ENCODE data around the gene ANKRD11.
"Not testable (repeated sequence)": the region's sequence is repeated elsewhere in the genome, so short reads cannot be mapped to it uniquely, and the experiment has no call there.

The ANKRD11 gene

DNA sequence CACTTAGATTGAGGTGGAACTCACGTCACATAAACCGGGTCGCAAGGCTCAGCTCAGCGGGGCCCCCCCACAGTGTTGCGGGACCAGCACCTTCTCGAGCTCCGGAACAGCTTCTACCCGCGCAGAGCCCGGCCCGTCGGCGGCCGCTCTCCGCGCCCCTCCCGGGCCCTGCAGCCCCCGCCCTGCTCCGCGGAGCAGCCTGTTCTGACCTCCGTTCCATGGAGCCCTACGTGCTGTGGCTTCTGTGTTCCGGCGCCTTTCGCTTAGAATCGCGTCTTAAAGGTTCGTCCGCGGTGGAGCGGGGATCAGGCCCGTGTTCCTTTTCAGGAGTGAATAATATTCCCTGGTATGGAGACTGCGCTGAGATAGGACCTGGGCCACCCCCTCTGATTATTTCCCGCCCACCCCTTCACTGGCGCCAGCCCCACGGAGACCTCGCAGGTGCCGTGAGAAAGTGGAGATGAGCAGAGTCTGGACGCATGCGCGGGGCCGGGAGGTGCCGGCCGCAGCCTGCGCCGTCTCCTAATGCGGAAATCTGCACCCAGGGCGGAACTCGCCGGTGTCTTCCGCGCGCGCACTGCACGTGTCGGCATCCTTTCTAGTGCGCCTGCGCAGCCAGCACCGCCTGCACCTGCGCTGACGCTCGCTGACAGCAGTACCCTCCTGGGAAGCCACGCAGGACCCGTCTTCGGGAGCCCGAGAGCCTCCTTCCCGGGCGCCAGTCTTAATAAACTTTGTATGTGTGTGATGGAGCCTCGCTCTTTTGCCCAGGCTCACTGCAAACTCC, 242.0 kb downstream of the ANKRD11 start:
- DNase-seq (ENCODE audit: low read depth in 4 of 4, low spot score in 1 of 4): no peak

DNA sequence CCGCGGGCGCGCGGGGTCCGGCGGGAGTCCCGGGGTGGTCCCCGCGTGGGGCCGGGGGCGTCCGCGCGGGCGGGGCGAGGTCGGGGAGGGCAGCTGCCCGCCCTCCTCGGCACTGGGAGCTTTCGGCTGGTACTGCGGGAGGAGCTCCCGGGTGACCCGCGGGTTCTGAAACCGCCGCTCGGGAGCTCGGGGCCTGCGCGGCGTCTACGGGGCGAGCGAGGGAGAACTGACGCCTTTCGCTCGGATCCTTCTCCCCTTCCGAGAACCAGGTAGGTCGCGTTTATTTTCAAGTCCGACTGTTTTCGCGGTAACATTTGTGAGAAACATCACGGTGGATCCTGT, 242.7 kb downstream of the ANKRD11 start:
- DNase-seq (ENCODE audit: low read depth in 4 of 4, low spot score in 1 of 4): not testable (repeated sequence)

DNA sequence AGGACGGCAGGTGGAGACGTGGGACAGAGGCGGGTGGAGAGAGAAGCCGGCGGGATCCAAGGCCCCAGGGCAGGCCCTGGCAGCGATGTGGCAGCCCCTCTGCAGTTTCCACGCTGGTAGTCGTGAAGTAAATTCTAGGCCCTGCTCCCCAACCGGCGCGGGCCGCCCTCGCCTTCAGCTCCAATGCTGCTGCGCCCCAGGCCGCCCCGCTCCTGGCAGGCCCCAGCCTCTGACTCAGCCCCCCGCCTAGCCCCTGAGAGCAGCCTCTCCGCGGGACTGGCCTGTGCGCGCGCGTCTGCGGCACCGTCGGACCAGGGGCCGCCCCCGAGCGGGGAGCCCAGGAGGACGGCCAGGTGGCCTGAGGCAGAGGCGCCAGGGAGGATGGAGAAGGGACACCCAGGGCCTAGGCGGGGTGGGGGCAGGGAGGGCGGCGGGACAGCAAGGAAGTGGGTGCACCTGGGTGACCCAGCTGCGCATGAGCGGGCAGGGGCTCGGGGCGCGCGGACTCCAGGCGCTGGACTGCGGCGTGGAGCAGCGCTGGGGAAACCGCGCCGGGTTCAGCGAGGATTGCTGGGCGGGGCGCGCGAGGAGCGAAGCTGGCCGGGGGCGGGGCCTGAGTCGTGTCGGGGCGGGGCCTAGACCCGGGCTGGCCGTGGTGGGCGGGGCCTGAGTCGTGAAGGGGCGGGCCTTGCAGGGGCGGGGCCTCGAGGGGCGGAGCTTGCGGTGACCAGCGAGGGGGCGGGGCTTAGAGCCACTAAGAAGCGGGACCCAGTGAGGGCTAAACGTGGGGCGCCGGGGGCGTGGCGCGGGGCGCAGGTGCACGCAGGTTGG, 243.2 kb downstream of the ANKRD11 start:
- peak; percentile 93 to 100 (median 97) for DNase-seq (ENCODE audit: low read depth in 4 of 4, low spot score in 1 of 4)

DNA sequence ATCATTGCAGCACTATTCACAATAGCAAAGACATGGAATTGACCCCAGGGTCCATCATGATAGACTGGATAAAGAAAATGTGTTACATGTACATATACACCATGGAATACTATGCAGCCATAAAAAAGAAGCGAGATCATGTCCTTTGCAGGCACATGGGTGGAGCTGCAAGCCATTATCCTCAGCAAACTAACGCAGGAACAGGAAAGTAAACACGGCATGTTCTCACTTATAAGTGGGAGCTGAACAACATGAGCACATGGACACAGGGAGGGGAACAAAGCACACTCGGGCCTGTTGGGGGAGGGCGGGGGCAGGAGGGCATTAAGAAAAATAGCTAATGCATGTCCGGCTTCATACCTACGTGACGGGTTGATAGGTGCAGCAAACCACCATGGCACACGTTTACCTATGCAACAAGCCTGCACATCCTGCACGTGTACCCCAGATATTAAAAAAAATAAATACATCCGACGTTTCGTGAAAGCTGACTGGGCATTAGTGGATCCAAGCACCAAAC, 243.9 kb downstream of the ANKRD11 start:
- no peak for DNase-seq (ENCODE audit: low read depth in 4 of 4, low spot score in 1 of 4)

DNA sequence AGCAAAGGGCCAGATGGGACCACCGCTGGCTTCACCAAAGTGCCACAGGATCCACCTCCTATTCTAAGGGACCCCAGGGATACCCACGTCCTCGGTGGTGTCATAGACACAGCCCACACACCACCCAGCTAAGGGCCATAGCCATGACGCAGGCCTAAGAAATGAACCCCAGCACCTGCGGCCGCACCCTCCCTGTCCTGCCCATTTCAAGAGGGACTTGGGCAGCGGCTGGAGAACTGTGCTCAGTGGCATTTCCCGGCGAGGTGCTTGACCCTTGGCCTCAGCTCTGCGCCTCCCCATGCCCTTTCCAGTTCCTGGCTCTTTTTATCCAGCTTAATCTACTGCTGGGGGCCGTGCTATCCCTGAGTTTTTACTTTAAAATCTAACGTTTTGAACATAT, 245.6 kb downstream of the ANKRD11 start:
- DNase-seq (ENCODE audit: low read depth in 4 of 4, low spot score in 1 of 4): no peak

DNA sequence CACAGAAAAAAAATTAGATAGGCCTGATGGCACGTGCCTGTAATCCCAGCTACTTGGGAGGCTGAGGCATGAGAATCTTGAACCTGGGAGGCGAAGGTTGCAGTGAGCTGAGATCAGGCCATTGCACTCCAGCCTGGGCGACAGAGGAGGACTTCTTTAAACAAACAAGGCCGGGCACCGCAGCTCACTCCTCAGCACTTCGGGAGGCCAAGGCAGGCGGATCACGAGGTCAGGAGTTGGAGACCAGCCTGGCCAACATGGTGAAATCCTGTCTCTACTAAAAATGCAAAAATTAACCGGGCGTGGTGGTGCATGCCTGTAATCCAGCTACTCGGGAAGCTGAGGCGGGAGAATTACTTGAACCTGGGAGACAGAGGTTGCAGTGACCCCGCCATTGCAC, 246.1 kb downstream of the ANKRD11 start:
- not testable (repeated sequence) for DNase-seq (ENCODE audit: low read depth in 4 of 4, low spot score in 1 of 4)

DNA sequence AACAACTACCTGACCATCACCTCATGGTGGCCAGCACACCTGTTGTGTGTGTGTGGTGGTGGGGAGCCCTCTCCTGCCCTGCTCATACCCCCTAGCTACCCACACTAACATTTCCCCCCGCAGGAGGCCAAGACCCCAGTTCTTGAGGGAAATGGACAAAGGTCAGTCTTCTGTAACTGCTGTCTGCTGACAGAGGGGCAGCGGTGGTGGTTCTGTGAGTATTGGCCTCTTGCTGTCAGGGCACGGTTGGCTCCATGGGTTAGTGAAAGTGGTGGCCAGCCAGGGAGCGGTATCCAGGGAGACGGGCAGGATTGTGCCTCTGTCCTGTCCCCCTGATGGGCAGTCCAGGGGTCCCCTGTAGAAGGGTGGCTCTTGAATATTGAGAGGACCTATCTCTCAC, 246.7 kb downstream of the ANKRD11 start:
- DNase-seq (ENCODE audit: low read depth in 4 of 4, low spot score in 1 of 4): no peak

DNA sequence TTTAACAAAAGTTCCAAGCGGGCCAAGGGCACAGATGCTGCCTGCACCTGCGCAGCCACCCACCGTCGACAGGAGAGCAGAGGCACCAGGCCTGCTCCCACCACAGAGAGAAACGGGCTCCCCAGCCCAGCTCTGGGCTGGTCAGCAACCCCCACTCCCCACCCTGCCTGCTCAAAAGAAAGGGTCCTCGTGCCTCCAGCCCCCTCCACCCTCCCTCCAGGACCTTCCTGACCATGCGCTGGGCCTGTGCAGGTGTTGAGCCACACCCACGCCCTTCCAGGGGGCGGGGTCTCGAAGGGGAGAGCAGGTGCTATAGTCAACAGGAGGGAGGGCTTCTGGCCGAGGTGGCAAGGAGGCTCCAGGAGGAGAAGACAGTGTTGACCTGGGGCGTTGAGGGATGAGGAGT, 247.6 kb downstream of the ANKRD11 start:
- no peak for DNase-seq (ENCODE audit: low read depth in 4 of 4, low spot score in 1 of 4)

DNA sequence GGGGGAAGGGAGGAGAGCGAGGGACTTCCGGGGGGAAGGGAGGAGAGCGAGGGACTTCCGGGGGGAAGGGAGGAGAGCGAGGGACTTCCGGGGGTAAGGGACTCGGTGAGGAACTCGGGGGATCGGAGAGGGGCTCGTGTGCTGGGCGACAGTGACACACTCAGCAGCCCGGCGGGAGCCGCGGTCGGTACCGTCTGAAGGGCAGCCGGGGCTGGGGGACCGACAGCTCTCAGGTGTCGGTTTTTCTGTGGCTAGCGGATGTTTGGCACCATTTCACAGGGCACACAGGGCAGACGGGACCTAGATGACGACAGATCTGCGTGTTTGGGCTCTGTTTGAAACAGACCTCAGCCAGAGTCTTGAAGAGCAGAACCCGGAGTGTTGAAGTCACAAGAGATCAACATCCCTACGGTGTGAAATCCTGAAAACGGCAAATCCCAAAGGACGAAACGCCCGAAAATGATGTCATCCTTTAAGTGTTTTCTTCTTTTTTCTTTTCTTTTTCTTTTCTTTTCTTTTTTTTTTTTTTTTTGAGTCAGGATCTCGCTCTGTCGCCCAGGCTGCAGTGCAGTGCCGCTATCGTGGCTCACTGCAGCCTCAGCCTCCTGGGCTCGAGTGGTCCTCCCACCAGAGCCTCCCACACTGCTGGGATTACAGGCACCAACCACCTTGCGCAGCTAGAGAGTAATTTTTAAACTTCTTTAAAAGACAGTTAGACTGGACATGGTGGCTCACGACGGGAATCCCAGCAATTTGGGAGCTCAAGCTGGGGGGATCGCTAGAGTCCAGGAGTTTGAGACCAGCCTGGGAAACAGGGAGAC, 249.0 kb downstream of the ANKRD11 start:
- peak in 3 of 4 experiments; percentile 42 to 60 (median 52) for DNase-seq (ENCODE audit: low read depth in 4 of 4, low spot score in 1 of 4)

DNA sequence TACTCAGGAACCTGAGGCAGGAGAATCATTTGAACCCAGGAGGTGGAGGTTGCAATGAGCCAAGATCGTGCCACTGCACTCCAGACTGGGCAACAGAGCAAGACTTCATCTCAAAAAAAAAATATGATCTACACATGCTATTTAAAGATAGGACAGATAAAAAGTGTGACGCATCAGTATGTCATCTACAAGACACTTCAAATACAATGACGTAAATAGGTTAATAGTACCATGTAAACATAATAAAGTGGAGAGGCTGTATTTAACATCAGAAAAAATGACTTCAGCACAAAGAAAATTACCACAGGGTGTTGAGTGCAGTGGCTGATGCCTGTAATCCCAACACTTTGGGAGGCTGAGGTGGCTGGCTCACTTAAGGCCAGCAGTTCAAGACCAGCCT, 252.6 kb downstream of the ANKRD11 start:
- DNase-seq (ENCODE audit: low read depth in 4 of 4, low spot score in 1 of 4): no peak

DNA sequence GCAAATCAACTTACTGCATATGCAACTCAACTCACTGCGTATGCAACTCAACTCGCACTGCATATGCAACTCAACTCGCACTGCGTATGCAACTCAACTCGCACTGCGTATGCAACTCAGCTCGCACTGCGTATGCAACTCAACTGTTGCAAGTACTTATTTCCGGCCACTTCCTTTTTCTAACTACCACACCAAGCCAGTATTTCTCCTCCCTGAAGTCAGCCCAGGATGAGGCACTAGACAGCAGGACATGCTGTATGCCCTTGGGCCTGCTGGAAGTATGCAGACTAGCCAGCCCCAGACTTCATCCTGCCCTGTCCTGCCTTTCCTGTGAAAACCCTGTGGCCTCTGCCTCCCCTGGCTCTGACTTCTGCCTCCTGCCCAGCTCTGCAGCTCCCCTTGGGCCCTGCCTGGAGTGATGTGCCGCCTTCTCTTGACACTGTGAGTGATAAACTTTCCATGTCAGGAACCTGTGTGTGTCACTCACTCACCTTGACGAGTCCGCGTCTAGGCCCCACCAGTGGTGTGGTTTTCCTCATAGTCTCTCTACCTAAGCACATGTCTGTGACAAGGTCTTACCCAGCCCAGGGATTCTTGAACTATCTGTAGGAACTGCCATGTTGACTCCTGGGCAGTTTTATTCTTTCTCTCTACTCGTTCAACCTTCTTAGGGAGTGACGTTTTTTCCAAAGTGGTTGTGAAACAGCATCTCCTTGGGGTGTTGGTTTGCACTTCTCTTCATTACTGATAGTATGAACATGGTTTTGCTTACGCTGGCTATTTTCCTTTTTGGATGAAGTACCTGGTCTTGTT, 256.5 kb downstream of the ANKRD11 start:
- no peak for DNase-seq (ENCODE audit: low read depth in 4 of 4, low spot score in 1 of 4)

DNA sequence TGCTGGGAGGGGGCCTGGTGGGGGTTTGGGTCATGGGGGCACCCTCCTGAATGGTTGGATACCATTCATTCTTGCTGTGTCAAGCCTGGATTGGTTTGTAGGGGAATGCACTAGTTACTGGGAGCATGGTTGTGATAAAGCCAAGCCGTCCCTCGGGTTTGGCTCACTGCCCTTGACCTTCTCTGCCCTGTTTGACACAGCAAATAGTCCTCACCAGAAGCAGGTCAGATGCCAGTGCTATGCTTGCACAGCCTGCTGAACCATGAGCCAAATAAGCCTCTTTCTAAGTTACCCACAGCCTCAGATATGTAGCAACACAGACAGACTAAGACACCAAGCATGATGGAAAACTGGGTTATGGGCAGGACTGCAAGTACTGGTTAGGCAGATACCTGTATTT, 258.3 kb downstream of the ANKRD11 start:
- no peak for DNase-seq (ENCODE audit: low read depth in 4 of 4, low spot score in 1 of 4)

DNA sequence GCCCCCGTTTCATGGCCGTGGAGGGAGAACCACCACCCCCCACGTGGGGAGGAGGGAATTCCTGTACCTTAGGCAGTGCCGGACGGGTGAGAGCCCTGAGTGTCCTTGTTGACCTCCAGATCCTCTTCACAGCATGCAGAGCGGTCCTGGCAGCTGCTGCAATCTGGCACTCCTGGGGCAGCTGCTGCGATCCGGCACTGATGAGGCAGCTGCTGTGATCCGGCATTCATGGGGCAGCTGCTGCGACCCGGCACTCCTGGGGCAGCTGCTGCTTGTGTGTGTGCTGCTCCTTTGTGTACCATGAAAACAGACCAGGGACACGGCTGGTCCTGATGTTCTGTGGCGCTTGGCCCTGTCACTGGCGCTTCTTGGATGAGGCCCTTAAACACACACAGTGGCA, 260.1 kb downstream of the ANKRD11 start:
- no peak for DNase-seq (ENCODE audit: low read depth in 4 of 4, low spot score in 1 of 4)

DNA sequence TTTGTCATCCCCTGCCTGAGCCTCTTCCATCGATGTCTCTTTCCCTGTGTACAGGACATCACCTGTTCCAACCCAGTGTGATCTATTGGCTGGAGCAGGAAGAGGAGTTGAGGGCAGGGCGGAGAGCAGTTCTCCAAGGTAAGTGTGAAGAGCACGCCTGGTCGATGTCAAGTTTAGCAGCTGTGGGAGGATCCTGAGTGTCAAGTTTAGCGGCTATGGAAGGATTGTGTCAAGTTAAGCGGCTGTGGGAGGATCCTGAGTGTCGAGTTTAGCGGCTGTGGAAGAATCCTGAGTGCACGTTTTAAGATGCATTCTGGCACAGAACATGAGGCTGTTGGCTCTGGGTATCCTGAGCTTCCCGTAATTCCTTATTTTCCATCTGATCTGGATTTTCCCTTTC, 265.7 kb downstream of the ANKRD11 start:
- no peak for DNase-seq (ENCODE audit: low read depth in 4 of 4, low spot score in 1 of 4)

DNA sequence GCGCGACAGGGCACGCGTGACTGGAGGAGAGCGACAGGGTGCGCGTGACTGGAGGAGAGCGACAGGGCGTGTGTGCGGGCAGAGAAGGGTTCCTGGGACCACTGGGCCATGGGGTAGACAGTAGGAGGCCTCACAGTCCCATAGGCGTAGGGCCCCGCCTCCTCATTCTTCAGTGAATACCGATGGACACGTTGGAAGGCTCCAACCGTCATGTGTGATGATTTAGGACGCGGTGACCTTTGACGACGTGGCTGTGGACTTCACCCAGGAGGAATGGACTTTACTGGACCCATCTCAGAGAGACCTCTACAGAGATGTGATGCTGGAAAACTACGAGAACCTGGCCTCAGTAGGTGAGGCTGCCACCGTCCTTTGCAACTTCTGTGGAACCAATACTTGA, 267.4 kb downstream of the ANKRD11 start:
- DNase-seq (ENCODE audit: low read depth in 4 of 4, low spot score in 1 of 4): no peak

DNA sequence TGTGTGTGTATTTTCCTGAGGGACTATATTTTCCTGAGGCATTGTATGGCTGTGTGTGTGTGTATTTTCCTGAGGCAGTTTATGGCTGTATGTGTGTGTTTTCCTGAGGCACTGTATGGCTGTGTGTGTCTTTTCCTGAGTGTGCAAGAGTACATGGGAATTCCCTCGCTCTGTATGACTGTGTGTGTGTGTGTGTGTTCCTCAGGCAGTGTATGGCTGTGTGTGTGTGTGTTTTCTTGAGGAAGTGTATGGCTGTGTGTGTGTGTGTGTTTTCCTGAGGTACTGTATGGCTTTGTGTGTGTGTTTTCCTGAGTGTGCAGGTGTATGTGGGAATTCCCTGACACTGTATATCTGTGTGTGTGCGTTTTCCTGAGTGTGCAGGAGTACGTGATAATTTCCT, 268.8 kb downstream of the ANKRD11 start:
- no peak for DNase-seq (ENCODE audit: low read depth in 4 of 4, low spot score in 1 of 4)

DNA sequence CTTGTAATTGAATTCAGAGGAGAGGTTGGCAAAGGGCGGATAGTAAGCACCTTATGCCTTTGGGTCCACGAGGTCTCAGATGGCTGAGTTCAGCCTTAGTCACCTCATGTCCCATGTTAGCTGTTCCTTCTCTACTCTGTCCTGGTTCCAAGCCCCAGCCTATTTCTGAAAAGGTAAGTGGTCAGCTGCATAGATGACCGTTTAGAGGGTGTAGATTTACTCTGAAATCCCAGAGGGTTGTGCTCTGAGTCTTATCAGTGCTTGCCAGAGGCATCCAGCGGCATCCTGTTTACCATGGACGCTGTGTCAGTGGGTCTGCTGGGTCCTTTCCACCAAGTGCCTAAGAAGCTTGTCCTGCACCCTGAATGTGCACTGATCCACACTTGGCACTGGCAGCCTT, 271.0 kb downstream of the ANKRD11 start:
- no peak for DNase-seq (ENCODE audit: low read depth in 4 of 4, low spot score in 1 of 4)

All from stimulated activated CD4-positive, alpha-beta T cell treated with anti-CD3 and anti-CD28 coated beads, Interleukin-1b, Interleukin-23, amount 100 ng/mL, for 24 hours (primary cell).